Measurements from ENCODE around the gene SCIMP. TPM values are rescaled to one million over a fixed set of nuclear protein-coding genes. Genes with fewer than 3 reads are reported as not detected.
"Not testable (repeated sequence)": the region's sequence is repeated elsewhere in the genome, so short reads cannot be mapped to it uniquely, and the experiment has no call there.

The SCIMP gene
- polyA plus RNA-seq, 1 experiment, result not detected

DNA sequence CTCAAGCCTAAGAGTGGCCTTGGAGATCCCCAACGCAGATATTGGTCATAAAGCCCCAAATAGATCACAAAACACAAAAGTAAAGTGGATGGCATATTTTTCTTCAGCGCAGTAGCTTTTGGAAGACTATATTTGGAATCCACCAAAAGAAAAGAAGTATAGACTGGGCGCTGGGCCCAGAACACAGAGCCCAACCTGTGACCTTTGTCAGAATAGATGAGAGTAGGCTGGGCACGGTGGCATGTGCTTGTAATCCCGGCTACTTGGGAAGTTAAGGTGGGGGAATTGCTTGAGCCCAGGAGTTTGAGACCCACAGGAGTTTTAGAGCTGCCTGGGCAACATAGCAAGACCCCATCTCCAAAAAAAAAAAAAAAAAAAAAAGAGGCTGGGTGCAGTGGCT is 14.6 kb downstream of the SCIMP start:
- peaks cover 2% of the 10 kb centered on the region; the same call in 1 of the 2 replicates for H3K36me3 ChIP-seq (ENCODE audit: control insufficient read depth, insufficient read depth, low read length)
- no peak for DNase-seq (ENCODE audit: low read depth)
- ChIA-PET POLR2A (no interaction called here), CTCF (interaction anchor here (1.0 to 2.5 kb wide), 4 partner anchors 17 to 29 kb away, joined by 3 to 10 read pairs (median 4); partner anchors contain the start of gene ZNF594)
- H3K27me3 ChIP-seq (ENCODE audit: control insufficient read depth, insufficient read depth, low read length), result no peaks in the 10 kb centered on the region
- no peak overlapping the region for H3K4me3 ChIP-seq (ENCODE audit: low read depth, low read length)
- TF ChIP-seq, protein P1, sequence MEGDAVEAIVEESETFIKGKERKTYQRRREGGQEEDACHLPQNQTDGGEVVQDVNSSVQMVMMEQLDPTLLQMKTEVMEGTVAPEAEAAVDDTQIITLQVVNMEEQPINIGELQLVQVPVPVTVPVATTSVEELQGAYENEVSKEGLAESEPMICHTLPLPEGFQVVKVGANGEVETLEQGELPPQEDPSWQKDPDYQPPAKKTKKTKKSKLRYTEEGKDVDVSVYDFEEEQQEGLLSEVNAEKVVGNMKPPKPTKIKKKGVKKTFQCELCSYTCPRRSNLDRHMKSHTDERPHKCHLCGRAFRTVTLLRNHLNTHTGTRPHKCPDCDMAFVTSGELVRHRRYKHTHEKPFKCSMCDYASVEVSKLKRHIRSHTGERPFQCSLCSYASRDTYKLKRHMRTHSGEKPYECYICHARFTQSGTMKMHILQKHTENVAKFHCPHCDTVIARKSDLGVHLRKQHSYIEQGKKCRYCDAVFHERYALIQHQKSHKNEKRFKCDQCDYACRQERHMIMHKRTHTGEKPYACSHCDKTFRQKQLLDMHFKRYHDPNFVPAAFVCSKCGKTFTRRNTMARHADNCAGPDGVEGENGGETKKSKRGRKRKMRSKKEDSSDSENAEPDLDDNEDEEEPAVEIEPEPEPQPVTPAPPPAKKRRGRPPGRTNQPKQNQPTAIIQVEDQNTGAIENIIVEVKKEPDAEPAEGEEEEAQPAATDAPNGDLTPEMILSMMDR (IDR thresholded peaks at IDR 0.05; ENCODE audit: insufficient read depth, low read depth, low read length), result no peak

DNA sequence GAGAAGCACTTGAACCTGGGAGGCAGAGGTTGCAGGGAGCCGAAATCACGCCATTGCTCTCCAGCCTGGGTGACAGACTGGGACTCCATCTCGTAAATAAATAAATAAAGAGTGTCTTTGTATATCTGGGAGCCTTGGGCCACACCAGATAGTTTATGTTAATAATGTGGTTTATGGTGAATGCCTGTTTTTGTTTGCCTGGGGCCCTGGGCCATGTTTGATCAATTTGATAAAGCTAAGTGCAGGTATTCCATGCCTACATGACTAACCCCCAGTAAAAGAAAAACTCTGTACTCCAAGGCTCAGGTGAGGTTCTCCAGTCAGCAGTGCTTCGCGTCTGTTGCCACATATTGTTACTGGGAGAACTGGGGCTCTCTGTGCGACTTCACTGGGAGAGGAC is 15.1 kb downstream of the SCIMP start:
- Histone ChIP-seq H3K27me3 (ENCODE audit: control insufficient read depth, insufficient read depth, low read length) (no peaks in the 10 kb centered on the region), H3K36me3 (ENCODE audit: control insufficient read depth, insufficient read depth, low read length) (peaks cover 2% of the 10 kb centered on the region; the same call in 1 of the 2 replicates), H3K4me3 (ENCODE audit: low read depth, low read length) (no peak overlapping the region)
- POLR2A ChIA-PET, result no interaction called here
- CTCF ChIA-PET, result interaction anchor here (1.0 to 2.5 kb wide), 3 partner anchors 18 to 28 kb away, joined by 3 to 10 read pairs (median 4); partner anchors contain the start of gene ZNF594
- DNase-seq (ENCODE audit: low read depth), result no peak
- TF ChIP-seq, protein P1 (IDR thresholded peaks at IDR 0.05; ENCODE audit: insufficient read depth, low read depth, low read length), result no peak

DNA sequence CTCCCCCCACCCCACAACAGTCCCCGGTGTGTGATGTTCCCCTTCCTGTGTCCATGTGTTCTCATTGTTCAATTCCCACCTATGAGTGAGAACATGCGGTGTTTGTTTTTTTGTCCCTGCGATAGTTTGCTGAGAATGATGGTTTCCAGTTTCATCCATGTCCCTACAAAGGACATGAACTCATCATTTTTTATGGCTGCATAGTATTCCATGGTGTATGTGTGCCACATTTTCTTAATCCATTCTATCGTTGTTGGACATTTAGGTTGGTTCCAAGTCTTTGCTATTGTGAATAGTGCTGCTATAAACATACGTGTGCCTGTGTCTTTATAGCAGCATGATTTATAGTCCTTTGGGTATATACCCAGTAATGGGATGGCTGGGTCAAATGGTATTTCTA is 17.1 kb downstream of the SCIMP start:
- POLR2A ChIA-PET; DNase-seq (ENCODE audit: low read depth); H3K36me3 ChIP-seq (ENCODE audit: control insufficient read depth, insufficient read depth, low read length); H3K4me3 ChIP-seq (ENCODE audit: low read depth, low read length); H3K27me3 ChIP-seq (ENCODE audit: control insufficient read depth, insufficient read depth, low read length): not testable (repeated sequence)
- CTCF ChIA-PET, result interaction anchor here (0.6 kb wide), 1 partner anchor 11 kb away, joined by 3 read pairs; no protein-coding TSS in a partner anchor

DNA sequence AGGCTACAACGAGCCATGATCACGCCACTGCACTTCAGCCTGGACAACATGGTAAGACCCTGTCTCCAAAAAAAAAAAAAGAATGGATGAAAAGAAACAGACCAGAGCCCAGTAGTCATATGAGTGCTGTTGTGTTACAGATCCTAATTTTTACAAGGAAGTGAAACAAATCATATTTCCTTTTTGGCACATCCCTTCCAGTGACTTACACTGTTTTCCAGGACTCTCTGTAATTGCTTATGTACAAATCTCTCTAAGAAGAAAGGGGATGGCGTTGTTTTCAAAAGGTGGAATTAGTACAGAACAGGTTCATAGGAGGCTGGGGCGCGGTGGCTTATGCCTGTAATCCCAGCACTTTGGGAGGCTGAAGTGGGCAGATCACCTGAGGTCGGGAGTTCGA is 23.2 kb downstream of the SCIMP start:
- no peak overlapping the region for H3K4me3 ChIP-seq (ENCODE audit: low read depth, low read length)
- TF ChIP-seq, protein P1 (IDR thresholded peaks at IDR 0.05; ENCODE audit: insufficient read depth, low read depth, low read length), result no peak
- DNase-seq (ENCODE audit: low read depth), result no peak
- POLR2A ChIA-PET, result no interaction called here
- CTCF ChIA-PET, result interaction anchor here (1.3 kb wide), 1 partner anchor 16 kb away, joined by 3 read pairs; no protein-coding TSS in a partner anchor
- H3K27me3 ChIP-seq (ENCODE audit: control insufficient read depth, insufficient read depth, low read length), result no peaks in the 10 kb centered on the region
- H3K36me3 ChIP-seq (ENCODE audit: control insufficient read depth, insufficient read depth, low read length), result peaks cover 4% of the 10 kb centered on the region; the same call in 1 of the 2 replicates

DNA sequence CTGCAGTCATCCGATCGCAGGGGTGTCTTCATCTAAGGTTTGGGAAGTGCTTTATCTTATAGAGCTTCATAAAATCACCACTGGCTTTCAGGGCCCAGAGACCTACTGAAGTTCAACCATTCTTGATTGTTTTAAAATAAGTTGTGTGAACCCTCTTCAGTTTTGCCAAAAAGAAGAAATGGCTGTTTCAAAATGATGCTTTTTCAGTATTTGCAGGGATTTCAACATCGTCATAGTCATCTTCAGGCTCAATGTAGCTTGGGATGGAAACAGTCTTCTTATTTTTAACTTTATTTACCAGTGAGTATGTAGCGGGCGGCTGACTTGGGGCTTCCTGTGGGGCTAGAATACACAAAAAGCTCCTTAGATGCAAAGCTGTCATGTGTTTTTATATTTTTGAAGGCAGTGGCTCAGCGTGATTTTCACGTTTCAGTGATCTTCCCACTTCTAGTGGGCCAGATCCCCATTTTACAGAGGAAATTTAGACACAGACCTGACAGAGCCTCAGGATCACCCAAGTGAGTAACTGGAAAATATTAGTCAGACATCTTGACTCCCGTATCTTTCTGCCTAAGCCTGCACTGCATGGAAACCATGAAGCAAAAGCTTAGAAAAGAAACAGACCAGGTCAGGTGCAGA is 23.9 kb downstream of the SCIMP start:
- CTCF ChIA-PET, result interaction anchor here (1.3 kb wide), 1 partner anchor 15 kb away, joined by 3 read pairs; no protein-coding TSS in a partner anchor
- POLR2A ChIA-PET, result no interaction called here
- no peak for DNase-seq (ENCODE audit: low read depth)

More for the DNA sequence above, 23.9 kb downstream of the SCIMP start:
- H3K4me3 ChIP-seq (ENCODE audit: low read depth, low read length), result no peak overlapping the region
- H3K36me3 ChIP-seq (ENCODE audit: control insufficient read depth, insufficient read depth, low read length), result peaks cover 4% of the 10 kb centered on the region; the same call in 1 of the 2 replicates
- no peaks in the 10 kb centered on the region for H3K27me3 ChIP-seq (ENCODE audit: control insufficient read depth, insufficient read depth, low read length)
- TF ChIP-seq, protein P1 (IDR thresholded peaks at IDR 0.05; ENCODE audit: insufficient read depth, low read depth, low read length), result no peak

Data from BJ (cell line).